C4-2B (cell line): ENCODE results near the gene KERA.

Source experiments
- ZFX ChIP-seq: fragments of 450-650 bp; IDR thresholded peaks from 2 replicates; pipeline ENCODE4 v1.6.1; 2017
- TF ChIP-seq, protein P1 (sequence below): fragments of 450-650 bp; conservative IDR thresholded peaks from 2 replicates; pipeline ENCODE4 v1.5.1; 2017; ENCODE audit warnings: mild to moderate bottlenecking

DNA sequence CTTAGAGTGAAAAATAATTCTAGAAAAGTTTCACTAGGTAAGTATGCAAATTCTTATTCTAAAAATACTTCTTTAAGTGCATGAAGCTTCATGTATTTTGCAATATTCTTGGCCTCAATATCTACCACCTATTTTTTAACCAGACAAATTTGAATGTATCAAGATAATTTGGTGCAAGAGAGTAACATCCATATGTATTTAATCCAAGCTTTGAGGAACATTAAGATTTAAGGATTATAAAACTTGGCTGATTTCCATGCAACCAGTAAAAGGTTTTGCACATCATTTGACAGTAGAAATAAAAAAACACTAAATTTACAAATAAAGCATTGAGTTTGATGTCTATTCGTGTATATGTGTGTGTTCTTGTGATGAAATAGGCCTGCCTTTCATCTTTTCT lies 45.8 kb upstream of the KERA start:
- TF ChIP-seq, protein P1, sequence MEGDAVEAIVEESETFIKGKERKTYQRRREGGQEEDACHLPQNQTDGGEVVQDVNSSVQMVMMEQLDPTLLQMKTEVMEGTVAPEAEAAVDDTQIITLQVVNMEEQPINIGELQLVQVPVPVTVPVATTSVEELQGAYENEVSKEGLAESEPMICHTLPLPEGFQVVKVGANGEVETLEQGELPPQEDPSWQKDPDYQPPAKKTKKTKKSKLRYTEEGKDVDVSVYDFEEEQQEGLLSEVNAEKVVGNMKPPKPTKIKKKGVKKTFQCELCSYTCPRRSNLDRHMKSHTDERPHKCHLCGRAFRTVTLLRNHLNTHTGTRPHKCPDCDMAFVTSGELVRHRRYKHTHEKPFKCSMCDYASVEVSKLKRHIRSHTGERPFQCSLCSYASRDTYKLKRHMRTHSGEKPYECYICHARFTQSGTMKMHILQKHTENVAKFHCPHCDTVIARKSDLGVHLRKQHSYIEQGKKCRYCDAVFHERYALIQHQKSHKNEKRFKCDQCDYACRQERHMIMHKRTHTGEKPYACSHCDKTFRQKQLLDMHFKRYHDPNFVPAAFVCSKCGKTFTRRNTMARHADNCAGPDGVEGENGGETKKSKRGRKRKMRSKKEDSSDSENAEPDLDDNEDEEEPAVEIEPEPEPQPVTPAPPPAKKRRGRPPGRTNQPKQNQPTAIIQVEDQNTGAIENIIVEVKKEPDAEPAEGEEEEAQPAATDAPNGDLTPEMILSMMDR: no peak
- TF ChIP-seq ZFX: no peak
